ENCODE measurements around the gene HS6ST2.
A peak's percentile ranks its signal among the peaks of the same experiment; 100 is the strongest.

- peak; percentile 55 for TF ChIP-seq CTCF (IDR thresholded peaks at IDR 0.05; ENCODE audit: low read depth, low read length, missing input control)
- TF ChIP-seq REST (IDR thresholded peaks at IDR 0.05): no peak
- peak; percentile 8 to 16 for TF ChIP-seq HNF4A (conservative IDR thresholded peaks at IDR 0.05)
- TF ChIP-seq YY1 (IDR thresholded peaks at IDR 0.05): no peak
- TF ChIP-seq MAX (IDR thresholded peaks at IDR 0.05): no peak
- TF ChIP-seq TAF1 (conservative IDR thresholded peaks at IDR 0.05): no peak
- TF ChIP-seq HNF4G (IDR thresholded peaks at IDR 0.05): no peak
- TF ChIP-seq SP1 (IDR thresholded peaks at IDR 0.05): no peak
- TF ChIP-seq GABPA (IDR thresholded peaks at IDR 0.05 in 1 of 2, conservative IDR thresholded peaks at IDR 0.05 in 1 of 2): no peak
Observed at GRCh38 chrX:132592880-132593279, 365.5 kb downstream of the HS6ST2 start.
